HG02798 (cell line): Measurements from ENCODE around the gene PACSIN2.
"Not testable (repeated sequence)": the region's sequence is repeated elsewhere in the genome, so short reads cannot be mapped to it uniquely, and the experiment has no call there.

Source experiments
- ATAC-seq: cut with Tn5 transposase; IDR thresholded peaks from one replicate; pipeline ENCODE4 v1.9.1; 2021; ENCODE audit warnings: mild to moderate bottlenecking; ENCODE audit not compliant: unreplicated experiment, poor library complexity

Gene PACSIN2

DNA sequence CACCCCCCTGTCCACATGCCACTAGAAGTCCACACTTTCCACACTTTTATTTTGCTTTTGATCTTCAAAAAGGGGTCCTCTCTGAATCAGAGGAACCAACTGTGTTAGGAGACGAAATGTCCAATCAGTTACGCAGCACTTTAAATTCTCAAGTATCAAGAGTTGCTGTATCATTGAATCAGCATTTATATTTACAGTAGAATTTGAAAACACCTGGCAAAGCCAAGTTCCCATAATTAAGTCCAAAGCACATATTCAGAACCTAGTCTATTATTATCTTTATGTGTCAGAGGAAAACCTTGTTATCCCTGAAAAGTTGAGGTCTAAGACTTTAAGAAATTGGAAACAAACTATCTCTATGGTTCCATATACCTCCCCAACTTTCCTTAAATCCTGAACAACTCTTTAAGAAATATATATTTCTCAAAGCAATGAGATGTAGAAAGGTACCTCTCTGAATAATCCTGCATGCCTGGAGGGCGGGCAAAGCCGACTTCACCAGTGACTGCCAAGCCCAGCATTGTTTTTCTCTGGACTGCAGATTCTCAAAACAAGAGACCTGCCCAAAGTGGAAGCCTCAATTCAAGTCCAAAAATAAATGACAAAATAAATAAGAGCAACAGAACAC, 82.0 kb downstream of the PACSIN2 start:
- ATAC-seq = no peak

DNA sequence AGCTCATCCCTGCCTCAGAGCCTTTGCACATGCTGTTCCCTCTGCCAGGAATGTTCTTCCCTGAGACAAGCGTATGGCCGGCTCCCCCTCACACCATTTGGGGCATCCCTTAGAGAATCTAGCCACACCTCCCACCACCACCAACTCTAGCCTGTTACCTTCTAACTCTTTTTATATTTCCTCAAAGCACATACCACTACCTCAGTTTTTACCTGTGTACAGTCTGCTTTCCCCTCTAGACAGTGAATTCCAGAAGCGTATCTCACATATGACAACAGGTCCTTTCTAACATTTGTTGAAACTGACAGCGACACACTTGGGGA, 82.8 kb downstream of the PACSIN2 start:
- no peak for ATAC-seq

DNA sequence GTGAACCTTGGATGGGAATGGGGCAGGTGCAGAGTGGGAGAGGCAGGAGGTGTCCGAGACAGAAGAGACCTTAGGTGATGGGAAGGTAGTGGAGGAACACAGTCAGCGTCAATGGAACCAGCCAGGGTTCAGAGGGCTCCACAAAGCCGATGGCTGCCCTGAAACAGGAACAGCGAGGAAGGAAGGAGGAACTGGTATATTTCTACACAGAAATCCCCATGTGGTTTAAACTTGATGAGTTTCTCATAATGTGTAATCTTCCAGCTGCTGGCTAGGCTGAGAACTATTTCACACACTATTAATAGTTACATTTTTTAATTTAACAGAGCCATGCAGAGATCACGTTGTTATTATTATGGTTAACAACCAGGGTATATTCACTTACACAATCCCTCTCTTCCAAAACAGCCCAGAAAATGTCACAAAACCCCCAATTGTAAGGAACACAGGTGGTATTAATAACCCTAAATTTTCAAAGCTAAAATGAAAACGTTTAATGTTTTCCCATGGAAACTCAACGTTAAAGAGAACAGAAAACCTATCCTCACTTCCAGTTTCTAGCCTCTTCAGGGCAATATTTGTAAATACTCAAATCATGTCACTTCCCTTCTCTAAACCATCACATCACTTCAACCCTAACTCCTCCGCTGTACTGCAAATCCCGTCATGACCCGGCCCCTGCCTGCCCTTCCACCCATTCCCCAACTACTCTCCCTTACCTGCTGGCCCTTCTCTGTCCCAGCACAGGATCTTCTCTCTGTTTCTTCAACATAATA, 83.3 kb downstream of the PACSIN2 start:
- no peak for ATAC-seq

DNA sequence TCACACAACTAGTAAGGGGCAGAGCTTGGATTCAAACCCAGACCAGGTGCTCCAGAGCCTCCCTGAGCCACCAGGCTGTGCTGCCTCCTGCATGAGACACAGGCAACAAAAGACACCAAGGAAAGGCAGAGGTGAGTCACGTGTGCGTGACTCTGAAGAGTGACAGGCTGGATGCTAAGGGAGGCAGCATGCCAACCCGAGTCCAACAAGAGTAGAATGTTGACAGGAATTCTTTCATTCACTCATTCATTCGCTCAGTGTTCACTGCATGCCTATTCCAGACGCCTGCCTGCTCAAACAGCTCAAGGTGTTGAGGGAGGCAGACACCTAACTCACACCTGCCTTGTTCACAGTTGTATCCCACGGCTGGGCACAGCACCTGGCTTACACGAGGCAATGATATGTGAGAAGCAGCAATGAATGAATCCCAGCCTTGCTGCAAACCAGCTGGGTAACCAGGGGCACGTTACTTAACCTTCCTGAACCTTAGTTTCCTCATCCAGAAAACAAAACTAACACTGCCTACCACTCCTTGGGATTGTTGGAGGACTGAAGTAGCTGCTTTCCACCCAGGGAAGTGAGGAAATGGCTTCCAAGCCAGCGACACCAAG, 84.0 kb downstream of the PACSIN2 start:
- ATAC-seq = no peak

DNA sequence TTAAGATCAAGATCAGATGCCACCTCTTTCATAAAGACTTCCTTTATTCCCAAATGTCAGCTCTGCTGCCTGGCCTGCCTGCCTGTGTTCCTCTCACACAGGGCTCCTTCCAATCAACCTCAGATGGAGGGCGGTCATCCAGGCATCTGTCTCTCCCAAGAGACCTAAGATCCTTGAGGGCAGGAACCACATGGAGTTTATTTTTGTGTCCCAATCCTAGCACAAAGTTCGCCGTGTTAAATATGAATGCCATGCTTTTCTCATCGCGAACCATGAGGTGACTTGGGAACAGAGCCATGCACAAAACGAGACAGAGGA, 85.2 kb downstream of the PACSIN2 start:
- no peak for ATAC-seq

DNA sequence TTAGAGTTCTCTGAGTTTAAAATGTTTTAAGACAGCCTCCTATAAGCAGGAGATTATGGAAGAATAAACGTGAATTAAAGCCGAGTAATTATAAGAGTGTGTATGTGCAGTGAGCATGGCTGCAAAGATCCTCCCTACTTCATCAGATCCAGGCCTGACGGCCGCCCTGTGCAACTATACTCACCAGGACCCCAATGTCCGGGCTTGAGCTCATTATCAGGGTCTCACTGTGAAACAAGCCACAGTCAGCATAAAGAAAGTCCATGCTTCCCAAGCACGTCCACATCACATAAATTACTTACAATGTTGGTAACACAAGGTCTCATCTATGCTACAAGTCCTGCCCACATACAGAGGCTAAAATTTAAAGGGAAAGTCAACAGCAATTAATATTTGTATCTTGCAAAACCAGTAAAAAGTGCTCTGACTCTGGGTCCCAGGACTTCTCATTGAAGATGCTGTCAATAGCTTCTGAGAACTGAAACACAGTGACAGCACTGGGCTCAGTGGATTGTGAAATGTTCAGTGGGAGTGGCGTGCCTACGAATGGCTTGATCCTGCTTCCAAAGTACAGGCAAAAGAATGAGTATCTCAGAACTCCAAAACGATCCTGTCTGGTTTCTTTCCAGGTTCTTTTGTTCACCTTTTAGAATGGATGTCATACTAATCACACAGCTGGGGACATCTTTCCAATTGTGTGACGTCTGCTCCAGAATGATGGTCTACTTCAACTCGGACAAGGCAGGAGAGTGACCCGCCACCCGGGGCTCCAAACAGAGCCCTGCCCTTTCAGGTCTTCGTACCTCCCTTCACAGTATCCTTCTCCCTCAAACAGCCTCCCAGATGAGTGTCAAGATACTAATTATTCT, 85.7 kb downstream of the PACSIN2 start:
- ATAC-seq = no peak

DNA sequence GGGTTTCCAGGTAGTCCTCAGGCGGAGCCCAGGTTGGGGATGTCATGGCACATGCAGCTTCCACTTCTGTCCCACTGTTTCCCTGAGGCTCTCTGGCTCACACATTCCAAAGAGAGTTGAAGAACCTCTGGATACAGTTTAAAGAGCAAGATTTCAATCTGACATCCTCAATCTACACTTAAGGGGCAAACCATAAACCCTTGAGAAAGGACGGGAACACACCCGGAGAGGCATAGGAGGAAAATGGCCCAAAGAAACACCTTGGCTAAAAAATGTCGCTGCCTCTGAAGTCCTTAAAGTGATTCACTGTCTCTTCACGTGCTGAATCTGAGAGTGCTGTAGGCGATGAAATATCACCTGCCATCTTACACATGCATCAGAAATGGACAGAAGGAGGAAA, 87.0 kb downstream of the PACSIN2 start:
- no peak for ATAC-seq

DNA sequence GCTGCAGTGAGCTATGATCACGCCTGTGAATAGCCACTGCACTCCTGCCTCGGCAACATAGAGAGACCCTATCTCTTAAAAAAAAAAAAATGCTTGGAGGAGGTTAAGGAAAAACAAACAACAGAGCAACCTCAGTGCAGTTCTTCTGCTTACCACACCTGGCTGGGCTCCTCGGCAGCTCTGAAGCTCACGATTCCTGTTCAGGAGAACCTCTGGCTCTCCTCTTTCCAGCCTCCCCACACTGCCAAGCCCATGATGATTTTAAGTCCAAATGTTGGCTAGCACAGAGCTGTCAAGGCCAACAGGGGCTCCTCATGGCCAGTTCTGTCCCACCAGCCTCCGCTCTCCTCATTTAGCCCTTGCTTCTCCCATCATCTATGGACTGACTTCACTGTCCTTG, 88.2 kb downstream of the PACSIN2 start:
- no peak for ATAC-seq

DNA sequence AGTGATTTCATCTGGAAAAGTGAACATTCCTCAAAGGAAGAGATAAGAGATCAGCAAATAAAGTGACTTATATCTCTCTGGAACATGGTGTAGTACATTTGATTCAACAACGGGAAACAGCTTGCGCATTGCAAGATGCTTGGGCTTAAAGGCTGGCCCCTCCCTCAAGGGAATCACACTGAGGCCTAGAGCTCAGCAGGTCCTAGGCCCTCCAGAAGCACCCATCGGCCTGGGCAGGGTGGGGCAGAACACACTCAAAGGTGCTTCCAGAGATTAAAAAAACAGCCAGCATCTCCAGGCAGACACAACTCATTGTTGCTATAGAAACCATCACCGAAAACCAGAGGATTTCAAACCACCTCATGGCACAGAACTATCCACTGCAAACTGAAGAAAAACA, 88.8 kb downstream of the PACSIN2 start:
- no peak for ATAC-seq

DNA sequence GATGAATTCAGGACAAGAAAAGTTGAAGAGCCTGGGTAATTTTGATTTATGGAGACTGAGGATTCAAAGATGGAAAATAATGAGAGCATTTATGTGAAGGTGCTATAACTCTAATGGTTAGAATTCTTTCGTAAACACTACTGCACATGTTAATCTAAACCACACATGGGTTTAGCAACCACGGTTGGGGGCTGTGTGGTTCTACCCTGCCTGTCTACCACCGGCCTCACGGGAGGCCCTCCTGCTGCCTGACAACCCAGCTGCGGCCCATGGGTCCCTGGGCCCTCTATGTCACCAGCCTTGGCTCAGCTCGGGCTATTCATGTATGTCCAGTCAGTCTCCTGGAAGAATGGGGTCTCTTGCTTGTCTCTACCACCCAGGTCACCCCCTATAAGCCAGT, 89.4 kb downstream of the PACSIN2 start:
- ATAC-seq = no peak

DNA sequence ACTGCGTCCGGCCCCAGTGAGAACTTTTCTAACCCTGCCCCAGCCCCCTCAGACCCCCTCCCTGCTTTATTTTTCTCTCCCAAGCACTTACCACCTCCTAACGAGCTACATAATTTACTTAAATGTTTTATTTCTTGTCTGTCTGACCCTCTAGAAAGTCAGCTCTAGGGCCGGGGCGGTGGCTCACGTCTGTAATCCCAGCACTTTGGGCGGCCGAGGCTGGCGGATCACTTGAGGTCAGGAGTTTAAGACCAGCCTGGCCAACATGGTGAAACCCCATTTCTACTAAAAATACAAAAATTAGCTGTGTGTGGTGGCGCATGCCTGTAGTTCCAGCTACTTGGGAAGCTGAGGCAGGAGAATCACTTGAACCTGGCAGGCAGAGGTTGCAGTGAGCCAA, 89.9 kb downstream of the PACSIN2 start:
- not testable (repeated sequence) for ATAC-seq

DNA sequence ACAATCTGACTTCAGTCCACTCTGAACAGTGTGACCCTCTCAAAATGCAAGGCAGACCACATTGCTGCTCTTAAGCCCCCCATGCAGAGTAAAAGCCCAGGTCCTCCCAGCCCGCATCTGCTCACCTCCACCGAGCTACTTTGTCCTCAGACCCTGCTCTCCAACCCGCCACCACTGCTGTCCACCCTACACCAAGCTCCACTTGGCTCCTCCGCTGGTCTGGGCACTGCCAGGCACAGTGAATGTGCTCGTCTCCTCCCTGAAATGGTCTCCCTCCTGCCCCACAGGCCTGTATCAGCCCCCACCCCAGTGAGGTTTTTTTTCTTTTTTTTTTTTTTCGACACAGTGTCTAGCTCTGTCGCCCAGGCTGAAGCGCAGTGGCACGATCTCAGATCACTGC, 90.5 kb downstream of the PACSIN2 start:
- no peak for ATAC-seq

DNA sequence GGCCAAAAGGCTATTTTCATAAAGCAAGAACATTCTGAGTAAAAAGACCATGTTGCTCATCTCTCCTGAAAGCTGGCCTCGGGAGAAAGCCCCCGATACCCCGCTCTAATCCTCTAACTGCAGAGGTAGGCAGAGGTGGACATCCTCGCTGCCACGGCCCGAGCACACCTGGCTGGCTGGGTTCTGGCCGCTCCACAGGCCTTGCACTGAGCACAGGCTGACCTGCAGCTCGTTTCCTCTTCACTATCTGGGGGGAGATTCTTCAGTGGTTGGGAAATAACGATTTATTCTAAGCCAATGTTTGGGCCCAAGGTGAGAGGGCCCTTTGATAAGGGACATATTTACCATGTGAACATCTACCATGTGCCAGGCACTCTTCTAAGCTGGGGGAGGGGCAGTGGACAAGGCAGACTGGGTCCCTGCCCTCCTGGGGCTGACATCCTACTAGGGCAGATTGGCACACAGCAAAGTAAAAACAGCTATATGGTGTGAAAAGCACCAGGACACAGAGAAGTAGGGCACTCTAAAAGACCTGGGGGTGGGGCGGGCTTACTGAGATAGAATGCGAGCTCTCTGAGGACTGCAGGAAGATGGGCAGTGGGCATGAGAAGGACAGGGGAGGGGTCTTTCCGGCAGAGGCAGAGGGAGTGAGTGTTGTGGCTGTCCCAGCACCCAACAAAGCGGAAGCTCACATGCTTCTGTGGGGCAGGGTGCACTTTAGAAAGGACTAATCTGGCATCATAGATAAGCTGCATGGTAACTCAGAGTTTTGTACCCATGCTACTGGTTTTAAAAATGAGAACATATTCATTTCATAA, 92.4 kb downstream of the PACSIN2 start:
- no peak for ATAC-seq

DNA sequence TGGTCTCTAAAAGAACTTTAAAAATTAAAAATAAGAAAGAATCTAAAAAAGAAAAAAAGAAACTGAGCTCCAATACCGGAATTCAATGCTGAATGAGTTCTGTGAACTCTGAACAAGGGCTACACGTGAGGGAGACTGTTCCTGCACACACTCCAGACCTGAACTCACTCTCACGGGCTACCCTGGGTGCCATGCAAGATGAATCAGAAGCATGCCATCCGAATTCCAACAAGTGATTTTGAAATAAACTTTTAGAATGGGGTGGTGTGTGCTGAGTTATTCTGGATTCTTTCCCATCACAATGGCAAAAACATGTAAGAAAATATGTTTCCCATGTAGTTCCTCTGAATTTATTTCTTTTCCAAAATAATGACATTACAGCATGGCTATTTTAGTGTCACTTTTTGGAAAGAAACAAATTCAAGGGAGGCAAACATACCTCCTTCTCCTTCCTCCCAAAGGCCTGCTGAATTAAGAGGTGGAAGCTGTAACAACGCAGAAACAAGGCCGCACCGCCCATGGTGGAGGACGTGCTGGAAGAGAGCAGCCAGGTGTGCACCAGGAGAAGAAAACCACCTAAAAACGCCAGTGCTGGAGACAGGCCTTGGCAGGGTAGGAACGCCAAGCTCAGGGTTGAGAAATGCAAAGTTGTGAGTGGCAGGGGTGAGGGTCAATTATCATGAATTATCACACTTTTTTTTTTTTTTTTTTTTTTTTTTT, 94.7 kb downstream of the PACSIN2 start:
- no peak for ATAC-seq

DNA sequence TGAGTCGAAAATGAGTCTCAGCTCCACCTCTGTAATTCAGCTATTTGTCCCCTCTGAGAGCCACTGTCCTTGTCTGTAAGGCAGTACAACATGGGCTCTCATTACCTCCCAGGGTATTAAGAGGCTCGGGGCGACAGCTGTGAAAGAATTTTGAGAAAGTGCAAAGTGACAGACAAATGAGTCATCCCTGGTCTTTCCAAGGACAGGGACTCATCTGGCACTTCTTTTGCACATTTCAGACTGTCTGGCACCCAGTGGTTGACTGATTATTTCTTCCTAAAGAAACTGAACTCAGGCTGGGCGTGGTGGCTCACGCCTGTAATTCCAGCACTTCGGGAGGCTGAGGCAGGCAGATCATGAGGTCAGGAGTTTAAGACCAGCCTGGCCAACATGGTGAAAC, 95.8 kb downstream of the PACSIN2 start:
- no peak for ATAC-seq

DNA sequence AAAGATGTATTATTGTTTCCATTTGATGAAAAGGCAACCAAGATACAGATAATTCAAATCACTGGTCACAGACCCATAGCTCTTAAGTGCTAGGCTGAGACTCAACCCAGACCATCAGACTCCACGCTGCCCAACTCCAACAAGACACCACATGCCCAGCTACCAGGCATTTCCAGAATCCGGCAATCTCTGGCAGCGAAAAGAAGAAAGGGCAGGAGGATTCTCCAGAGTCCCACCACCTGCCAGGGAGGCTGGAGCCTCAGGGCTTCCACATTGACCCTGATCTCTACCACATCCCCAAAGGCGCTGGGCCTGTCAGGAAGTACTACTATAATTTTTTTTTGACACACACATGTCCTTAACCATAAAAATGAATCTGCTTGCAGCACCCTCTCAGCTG, 96.4 kb downstream of the PACSIN2 start:
- ATAC-seq = no peak

DNA sequence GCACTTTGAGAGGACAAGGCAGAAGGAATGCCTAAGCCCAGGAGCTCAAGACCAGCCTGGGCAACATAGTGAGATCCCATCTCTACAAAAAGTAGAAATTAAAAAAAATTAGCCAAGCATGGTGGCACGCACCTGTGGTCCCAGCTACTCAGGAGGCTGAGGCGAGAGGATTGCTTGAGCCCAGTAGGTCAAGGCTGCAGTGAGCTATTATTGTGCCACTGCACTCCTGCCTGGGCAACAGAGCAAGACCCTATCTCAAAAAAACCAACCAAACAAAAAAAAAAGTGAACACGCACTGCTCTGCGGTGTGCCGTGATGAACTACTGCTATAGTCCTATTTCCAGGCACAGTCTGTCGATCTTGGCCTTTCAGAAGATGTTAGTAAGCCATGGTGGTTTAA, 97.6 kb downstream of the PACSIN2 start:
- ATAC-seq = not testable (repeated sequence)

DNA sequence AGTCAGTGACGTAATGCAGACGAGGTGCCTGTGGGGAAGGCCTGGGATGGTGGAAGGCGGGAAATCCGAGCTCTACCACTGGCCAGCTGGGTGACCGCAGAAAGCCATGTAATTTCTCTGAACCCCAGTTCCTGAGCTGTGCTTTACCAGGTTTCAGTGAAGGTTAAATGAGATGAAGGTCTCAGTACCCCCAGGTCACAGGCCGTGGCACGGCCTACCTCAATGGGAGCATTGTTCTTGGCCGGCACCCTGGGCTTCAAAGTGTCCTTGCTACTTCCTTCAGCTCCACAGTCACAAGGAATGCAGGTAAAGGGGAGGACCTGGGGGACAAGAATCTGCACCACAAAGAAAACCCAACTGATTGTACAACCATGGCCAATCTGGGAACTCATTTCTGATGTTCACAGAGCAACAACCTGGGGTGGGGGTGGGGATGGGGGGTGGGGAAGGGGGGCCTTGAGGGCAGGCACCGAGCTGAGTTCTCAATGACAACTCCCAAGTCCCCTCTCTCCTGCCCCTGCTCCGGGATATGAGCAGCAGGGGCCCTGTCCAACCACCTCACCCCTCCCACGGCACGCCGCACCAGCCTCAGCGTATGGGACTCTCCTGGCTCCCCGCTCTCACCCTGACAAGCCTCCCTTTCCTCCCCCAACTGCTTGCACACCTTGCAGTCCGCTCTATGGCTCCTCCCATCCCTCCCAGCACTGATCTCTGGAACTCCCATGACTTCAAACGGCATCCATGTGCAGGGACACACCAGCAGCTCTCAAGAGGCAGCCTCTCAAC, 98.8 kb downstream of the PACSIN2 start:
- ATAC-seq = no peak

DNA sequence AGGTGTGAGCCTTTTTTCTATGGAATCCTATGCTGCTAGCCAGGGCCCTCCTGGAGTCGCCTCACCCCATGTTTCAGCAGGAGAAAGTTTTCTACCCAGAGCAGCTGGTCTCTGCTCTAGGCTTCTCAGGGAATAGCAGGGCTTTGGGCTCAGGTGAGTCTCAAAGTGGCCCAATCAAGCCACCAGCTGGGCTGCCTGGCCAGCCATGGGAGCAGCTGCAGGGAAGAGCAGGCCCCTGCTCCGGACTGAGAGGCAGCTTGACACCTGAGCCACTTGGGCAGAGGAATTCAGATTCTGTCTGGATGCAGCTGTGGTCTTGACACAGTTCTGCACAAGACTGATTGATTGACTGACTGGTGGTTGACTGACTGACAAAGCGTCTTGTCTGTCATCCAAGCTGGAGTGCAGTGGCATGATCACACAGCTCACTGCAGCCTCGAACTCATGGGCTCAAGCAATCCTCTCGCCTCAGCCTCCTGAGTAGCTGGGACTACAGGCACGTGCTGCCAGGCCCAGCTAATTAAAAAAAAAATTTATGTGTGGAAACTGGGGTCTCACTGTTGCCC, 100.4 kb downstream of the PACSIN2 start:
- no peak for ATAC-seq
